Measurements from ENCODE around the gene SPATA20.

SPATA20 gene

DNA sequence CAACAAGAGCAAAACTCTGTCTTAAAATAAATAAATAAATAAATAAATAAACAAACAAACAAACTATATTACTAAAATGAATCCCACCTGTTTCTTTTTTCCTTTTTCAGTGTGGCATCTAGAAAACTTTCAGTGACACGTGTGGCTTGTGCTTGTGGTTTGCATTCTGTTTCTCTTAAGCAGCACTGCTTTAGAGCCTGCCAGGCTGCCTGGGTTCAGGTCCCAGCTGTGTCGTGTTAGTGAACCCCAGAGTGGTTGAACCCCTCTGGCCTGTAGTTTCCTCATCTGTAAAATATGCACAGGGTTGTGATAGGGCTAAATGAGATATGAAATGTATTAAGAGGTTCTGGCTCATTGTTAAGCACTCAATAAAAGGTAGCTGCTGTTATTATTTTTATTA is 26.5 kb upstream of the SPATA20 start:
- no peak for DNase-seq (ENCODE audit: low read depth)

DNA sequence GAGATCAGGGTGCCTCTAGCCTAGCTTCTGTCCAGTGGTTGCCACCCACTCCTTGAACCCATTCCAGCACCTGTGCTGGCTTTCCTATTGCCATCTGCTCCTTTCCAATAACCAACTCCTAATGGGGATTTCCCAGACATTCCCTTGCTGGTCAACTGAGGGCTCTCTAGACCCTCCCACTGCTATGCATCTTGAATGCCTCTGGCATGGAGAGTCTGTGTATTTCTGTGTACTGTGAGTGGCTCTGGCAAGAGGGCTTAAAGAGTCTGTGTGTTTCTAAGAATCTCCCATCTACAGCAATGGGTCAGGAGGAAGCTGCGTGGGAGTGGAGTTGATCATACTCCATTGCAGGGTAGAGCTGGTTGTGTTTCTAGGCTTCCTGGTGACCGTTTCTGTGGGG is 25.5 kb upstream of the SPATA20 start:
- no peak for DNase-seq (ENCODE audit: low read depth)

DNA sequence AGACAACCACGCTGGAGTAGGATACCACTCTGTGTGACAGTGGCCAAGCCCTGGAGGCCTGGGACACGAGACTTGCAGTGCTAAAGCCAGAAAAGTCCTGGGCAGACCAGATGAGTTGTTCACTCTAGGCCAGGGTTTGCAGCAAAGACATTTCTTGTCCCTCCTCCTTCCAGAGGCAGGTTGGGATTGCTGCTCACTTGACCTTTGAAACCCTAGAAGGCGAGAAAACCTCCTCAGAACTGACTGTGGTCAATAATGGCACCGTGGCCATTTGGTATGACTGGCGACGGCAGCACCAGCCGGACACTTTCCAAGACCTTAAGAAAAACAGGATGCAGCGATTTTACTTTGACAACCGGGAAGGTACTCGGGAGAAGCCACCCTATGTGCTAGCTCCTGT is 24.2 kb upstream of the SPATA20 start:
- no peak for DNase-seq (ENCODE audit: low read depth)

DNA sequence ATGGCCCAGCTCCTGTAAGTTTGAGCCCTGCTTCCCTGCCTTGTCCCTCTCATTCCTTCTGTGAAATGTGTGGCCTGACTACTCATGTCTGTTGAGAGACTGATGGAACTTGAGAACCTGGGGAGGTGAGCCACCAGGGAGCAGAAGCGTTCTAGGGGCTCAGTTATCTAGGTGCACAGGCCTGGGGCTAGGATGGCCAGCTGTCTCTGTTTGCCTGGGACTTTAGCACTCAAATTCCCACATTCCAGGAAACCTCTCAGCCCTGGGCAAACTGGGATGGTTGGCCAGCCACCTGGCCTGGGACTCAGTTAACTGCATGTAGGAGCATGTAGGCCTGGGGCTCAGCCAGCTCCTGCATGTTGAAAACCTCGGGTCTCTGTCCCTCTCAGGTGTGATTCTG is 23.8 kb upstream of the SPATA20 start:
- no peak for DNase-seq (ENCODE audit: low read depth)

DNA sequence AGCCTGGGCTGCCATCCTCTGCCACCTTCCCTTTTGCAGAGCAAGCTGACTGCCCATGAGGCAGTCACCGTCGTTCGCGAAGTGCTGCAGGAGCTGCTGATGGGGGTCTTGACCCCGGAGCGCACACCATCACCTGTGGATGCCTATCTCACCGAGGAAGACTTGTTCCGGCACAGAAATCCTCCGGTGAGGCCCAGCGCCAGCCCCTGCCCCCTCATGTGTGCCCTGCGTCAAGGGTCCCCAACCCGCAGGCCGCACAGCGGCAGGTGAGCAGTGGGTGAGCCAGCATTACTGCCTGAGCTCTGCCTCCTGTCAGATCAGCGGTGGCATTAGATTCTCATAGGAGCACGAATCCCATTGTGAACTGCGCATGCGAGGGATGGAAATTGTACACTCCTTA is 22.1 kb upstream of the SPATA20 start:
- no peak for DNase-seq (ENCODE audit: low read depth)

DNA sequence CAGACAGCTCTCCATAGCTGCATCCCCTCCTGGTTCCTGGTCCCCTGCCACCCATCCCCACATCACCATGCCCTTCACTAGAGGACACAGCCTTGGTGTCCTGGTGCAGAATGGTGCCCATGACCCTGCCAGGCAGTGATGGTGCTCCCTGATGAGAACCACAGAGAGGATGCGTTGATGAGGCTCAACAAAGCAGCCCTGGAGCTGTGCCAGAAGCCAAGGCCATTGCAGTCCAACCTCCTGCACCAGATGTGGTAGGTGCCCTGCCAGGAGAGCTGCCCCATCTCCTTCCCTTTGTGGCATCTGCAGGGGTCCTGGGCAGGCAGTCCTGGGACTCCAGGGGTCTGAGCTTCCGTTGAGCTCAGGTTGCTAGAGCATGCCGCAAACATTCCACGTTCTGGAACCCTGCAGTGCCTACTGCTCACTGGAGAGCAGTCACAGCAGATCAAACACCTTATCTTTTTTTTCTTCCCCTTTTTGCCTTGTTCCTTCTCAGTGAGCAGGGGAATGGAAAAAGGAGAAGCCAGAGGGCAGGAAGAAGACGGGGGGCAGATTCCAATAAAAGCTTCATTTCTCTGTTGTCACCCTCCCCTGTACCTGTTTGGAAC is 19.7 kb upstream of the SPATA20 start:
- no peak for DNase-seq (ENCODE audit: low read depth)

DNA sequence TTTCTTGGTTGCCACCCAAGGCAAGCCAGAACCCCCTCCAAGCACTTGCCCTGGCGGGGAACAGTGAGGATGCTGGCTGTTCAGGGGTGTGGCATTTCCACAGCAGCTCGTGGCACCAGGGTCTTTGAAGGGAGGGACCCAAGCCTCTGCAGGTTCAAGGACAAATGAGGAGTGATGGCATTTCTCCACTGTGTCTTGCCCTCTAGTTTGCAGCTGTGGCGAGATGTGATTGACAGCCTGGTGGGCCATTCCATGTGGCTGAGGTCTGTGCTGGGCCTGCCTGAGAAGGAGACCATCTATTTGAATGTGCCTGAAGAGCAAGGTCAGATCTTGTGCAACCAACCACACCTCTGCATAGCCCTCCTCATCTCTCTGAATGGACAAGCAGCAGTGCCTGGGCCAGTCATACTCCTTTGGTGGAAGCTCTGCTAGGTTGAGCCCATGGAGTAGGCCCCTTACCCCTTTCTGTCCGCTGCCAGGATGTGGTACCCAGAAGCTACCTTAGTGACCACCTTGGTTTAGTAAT is 19.0 kb upstream of the SPATA20 start:
- no peak for DNase-seq (ENCODE audit: low read depth)

DNA sequence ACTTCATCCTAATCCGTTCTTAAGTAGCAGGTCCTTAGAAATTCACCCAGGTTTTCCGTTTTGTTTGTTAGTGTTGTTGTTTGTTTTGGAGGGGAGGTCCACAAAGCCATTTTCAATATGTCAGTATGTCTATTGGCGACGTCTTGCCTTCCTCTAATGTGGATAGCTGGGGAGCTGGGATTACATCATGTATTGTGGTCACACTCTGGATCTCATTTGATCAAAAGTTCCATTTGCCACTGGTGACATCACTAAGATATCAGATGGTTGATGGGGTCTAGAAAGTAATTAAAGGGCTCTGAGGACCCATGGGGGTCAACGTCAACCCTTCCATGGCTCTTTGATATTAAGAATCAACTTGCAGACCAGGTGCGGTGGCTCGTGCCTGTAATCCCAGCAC is 17.1 kb upstream of the SPATA20 start:
- DNase-seq (ENCODE audit: low read depth): no peak

DNA sequence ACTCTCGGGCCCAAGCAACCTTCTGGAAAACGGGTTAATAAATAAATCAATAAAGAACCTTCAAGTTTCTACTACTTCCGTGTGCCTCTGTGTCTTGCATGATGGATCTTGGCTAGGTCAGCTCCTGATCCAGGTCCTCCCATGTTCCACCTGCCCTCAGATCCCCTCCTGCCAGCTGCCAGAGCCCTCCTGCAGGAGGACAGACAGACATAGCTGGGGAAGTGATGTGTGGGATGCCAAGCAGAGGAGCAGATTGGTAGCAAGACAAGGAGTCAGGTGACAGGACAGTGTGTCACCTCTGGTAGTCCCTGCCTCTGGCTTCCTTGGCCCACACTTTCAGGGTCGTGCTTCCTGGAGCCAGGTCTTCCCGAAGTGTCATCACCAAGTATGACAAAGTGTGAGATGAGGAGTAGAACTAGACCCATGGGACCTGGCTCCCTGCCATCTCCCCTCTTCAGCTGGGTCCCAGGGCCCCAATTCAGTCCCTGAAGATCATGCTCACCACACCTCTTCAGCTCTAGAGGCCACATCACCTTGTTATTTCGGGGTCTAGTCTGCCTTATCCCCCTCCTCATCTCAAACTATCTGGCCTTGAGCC is 15.4 kb upstream of the SPATA20 start:
- DNase-seq (ENCODE audit: low read depth): no peak

DNA sequence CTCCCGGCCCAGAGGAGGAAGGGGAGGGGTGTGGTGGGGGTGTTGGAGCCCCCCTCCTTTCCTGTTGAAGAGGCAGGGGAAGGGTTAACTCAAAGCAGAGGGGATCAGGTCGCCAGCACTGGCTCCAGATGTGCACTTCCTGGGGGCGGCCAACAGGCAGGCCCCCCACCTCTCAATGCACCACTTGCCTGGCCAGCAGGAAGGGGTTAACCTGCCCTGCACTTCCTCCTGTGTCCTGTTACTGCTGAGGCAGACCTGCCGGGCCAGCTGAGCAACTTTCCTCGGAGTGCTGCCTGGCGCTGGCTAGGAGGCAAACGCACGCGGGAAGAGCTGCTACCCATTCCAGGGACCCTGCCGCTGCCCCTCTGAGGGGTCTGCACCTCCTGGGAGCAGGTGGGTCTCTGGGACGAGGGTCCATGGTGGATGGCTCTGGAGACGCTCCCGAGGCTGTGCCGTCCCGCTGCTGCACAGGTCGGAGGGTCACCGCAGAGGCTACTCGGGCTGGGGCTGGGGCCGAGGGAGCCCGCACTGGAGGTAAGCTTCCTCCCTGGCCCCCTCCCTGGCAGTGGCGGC is 14.4 kb upstream of the SPATA20 start, which contains the start of gene EPN3:
Gene EPN3 (plus strand): TSS at position 284 of the 573 bp plus-strand sequence. CDS start 3,822 bp downstream, outside the sequence.
- peak; percentile 21 for DNase-seq (ENCODE audit: low read depth)

DNA sequence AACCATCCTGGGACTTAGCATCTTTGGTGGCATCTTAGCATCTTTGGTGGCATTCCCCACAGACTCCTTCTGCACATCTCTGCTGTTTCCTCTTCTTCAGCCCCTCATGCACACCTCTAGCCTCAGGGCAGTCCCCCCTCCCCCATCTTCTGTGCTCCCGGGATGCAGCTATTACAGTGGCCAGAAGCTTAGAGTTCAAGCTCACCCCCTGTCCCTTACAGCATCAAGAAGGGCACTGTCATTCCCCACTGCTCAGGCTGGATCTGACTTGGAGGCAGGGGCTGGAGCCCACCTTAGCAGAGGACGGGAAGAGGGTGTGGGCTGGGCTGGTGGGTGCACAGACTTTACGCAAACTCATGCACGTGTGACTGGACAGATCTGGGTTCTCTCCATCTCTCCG is 13.8 kb upstream of the SPATA20 start:
- no peak for DNase-seq (ENCODE audit: low read depth)

DNA sequence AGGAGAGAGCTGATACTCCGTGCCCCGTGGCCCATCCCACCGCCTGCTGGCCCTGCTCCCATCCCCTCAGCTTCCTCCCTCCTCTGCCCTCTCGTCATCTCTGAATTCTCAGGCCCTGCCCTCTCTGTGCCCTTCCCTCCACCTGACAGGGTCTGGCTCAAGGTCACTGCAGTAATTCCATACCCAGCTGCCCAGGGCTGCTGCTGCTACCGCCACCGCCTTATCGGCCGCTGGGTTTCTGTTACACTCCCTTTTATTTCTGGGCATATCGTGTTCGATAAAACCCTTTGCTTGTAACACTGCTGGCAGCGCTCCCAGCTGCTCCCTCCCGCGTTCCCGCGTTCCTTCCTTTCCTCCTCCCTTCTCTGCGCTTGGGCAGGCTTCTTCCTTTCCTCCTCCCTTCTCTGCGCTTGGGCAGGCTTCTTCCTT is 13.2 kb upstream of the SPATA20 start:
- peak; percentile 28 for DNase-seq (ENCODE audit: low read depth)

DNA sequence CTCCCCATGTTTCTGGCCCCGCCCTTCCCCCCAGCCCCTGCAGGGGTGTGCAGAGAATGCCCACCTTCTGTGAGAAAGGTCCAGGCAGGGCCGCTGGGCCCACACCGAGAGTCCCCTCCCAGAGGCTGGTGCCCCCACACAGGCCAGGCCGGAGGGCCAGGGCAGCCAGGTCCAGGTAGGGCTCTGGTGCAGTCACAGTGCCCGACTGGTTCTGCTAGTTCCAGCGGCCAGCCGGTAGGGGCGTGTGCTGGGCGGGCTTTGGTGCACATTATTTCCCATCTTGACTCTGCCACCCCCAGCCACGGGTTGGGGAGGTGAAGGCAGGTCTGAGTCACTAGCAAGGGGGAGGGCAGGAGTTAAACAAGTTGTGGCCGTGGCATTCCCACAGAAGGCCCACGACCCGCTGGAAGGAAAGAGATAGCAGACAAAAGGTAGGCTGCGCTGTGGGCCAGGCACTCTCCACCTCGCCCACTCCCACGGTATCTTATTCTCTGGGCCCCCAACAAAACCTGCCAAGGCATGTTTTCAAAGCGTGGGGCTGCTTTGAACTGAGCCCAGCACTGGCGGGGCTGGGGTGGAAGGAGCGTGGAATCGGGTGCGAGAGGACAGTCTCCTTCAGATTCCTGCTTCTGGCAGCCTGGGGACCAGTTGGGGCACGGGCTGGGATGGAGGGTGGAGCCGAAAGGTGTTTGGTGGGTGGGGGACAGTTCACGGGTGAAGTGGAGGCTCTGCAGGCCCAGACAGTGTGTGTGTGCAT is 12.6 kb upstream of the SPATA20 start:
- DNase-seq (ENCODE audit: low read depth): no peak

DNA sequence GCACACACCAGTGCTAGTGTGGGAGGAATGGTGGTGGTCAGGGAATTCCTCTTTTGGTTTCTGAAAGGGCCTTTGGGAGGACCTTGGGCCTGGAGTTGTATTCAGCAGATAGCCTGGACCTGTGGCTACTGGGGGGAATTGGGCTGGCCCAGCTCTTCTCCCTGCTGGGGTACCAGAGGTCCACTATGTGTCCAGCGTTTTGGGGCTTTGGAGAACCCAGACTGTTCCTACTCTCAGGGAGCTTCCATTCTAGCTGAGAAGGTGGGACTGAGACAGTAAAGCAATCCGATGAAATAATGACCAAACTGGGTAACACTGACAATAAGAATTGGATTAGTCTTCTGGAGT is 12.0 kb upstream of the SPATA20 start:
- DNase-seq (ENCODE audit: low read depth): no peak

DNA sequence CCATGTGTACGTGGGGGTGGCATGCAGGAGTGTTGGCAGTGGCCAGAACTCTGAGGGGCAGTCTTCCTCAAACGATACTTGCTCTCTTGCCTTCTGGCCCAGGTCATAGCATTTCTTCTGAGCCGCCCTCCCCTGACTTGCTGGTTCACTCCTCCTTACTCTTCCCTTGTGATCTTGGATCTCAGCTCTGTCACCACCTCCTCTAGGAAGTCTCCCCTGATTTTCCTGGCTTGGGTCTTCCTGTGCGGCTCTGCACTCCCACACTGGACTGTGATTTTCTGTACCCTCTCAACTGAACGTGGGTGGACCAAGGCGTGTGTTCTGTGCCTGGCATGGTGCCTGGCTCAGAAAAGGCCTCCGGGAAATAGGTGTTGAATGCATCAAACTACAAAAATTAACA is 11.6 kb upstream of the SPATA20 start:
- no peak for DNase-seq (ENCODE audit: low read depth)

DNA sequence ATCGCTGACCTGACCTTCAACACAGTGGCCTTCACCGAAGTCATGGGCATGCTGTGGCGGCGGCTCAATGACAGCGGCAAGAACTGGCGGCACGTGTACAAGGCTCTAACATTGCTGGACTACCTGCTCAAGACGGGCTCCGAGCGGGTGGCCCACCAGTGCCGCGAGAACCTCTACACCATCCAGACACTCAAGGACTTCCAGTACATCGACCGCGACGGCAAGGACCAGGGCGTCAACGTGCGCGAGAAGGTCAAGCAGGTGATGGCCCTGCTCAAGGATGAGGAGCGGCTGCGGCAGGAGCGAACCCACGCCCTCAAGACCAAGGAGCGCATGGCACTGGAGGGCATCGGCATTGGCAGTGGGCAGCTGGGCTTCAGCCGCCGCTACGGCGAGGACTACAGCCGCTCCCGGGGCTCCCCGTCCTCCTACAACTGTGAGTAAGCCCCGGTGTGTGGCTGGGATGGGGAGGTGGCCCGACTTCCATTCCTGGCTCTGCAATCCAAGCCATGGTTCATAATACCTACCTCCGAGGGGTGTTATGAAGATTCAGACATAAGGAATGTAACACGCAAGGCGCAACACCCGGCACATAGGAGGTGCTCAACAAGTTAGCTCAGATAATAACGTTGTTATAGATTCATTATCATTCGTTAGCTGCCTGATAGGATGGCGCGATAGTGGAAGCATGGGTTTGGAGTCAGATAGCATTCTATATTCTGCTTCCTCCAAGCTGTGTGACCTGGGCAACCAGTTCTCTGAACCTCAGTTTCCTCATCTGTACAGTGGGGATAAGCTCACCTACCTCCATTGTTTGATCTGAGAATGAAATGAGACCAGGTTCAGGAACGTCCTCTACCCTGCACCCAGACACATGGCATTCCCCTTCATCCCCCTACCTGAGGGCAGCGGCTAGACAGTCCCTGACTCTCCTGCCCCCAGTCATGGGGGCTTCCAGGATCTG is 10.0 kb upstream of the SPATA20 start:
- no peak for DNase-seq (ENCODE audit: low read depth)

DNA sequence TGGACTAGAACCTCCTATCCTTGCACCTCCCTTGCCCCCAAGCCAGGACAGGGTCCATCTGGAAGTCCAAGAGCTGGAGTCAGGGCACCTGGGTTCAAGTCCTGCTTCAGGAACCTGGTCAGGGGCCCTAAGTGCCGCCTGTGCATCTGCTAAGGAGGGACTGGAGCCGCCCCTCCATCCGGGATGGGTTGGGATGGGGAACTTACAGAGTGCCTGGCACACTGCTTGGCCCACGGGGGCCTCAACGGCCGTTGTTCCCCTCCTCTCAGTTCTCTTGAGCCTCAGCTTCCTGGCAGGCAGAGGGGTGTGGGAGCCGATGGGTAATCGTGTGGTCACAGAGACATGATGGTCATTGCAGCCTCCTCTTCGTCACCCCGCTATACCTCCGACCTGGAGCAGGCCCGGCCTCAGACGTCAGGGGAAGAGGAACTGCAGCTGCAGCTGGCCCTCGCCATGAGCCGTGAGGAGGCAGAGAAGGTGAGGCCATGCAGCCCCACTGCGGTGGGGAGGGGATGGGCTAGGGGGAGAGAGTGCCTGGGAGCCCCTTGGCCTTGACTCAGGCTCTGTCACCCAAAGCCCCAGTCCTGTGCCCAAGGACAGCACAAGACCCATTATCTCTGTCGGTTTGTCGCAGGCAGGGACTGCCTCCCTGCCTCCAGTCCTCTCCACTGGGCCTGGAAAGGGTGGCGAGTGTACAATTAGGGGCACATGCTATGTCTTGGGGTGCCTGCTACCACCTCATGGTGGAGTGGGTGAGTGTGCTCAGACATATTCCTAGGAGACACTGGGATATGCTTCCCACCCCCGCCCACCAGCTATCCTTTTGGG is 9.0 kb upstream of the SPATA20 start:
- no peak for DNase-seq (ENCODE audit: low read depth)

DNA sequence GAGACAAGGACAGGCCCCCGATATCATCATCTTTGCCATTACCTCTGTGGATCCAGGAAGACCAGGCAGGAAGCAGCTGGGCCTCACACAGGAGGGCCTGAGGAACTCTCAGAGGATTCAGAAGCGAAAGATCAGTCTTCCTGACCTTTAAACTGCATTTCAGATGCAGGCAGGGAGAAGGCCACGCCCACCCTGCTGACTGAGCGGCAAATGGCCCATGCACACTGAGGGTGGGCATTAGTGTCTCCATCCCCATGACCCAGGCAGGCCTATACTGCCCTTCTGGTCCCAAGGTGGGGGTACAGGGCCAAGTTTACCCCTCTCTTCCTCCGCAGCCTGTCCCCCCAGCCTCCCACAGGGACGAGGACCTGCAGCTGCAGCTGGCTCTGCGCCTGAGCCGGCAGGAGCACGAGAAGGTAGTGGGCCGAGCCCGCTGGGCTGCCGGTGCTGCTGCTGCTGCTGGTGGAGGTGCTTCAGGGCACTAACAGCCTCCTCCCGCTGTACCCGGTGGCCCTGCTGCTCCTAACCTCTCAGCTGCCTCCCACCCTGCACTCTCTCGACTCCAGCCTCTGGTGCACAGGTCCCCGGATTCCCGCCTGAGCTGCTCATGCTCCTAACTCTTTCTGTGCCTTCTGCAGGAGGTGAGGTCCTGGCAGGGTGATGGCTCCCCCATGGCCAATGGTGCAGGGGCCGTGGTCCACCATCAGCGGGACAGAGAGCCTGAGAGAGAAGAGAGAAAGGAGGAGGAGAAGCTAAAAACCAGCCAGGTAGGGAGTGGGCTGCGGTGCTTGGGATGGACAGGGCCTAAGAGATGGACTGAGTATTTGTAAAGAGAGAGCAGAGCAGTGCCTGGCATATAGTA is 8.2 kb upstream of the SPATA20 start:
- no peak for DNase-seq (ENCODE audit: low read depth)

DNA sequence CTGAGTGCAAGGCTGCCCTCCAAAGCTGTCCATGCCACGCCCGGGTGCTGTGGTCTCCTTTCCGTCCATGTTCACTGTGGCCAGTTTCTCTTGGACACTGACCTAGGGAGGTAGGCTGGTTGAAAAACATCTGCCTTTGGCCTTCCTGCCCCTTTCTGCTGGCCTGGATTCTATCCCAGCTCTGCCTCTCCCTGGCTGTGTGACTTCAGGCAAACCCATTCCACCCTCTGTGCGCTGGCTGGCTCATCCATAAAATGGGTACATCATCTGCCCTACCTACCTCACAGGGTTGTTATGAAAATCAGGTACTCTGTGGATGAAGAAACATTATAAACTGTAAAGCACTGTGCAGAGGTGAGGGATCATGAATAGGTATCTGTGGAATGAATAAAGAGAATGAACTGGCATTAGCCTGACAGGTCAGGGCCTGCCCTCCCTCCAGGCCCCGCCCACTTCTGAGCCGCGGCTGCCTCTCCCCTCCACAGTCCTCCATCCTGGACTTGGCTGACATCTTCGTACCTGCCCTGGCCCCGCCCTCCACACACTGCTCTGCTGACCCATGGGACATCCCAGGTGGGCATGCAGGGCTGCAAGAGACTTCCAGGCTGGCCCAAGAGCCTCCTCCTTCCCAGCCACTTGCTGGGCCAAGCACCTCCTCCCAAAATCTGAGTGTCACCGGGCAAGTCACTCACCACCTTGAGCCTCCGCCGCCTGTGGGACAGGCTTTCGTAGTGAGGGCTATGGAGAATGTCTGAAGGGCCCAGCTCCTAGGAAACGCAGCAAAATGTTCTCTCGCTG is 7.0 kb upstream of the SPATA20 start:
- no peak for DNase-seq (ENCODE audit: low read depth)
